Caco-2 (cell line): ENCODE data around the gene BCAT1. TPM values are rescaled to one million over a fixed set of nuclear protein-coding genes. Genes with fewer than 3 reads are reported as not detected.

Source experiments
- BruUV-seq: library from RNA; stranded (reverse); fragments of 400-500 nt; replicated peaks from 2 replicates; lab custom pipeline; 2021; lab: Mats Ljungman, UMichigan
- CTCF ChIA-PET: fragments of 300-600 bp; sonication (Branson Sonifier 250); formaldehyde crosslinking; loops from one replicate; lab custom pipeline; 2022; ENCODE audit warnings: antibody characterized with exemption; lab: Charles Lee
- POLR2A ChIA-PET: fragments of 300-600 bp; sonication (Branson Sonifier 250); formaldehyde crosslinking; loops from one replicate; lab custom pipeline; 2022; ENCODE audit warnings: antibody characterized with exemption; lab: Charles Lee
- DNase-seq, 2 experiments: peaks; one replicate each; pipeline versions ENCODE4 v3.0.0 to v3.0.0-alpha.2; 2020 to 2022
- H3K27me3 ChIP-seq: replicated peaks from 2 replicates; pipeline ENCODE4 v1.6.0; 2011; ENCODE audit warnings: low read length; ENCODE audit not compliant: control insufficient read depth, insufficient read depth
- H3K36me3 ChIP-seq: 2 replicates; pipeline ENCODE4 v1.5.1; 2011; ENCODE audit warnings: low read length; ENCODE audit not compliant: control insufficient read depth, insufficient read depth
- H3K4me1 ChIP-seq: fragments of 250-450 bp; sonication (Bioruptor Pico); 2 replicates; pipeline ENCODE4 v1.5.1; 2020; ENCODE audit warnings: mild to moderate bottlenecking
- H3K4me3 ChIP-seq: 2 replicates; pipeline ENCODE4 v1.5.1; 2011; ENCODE audit warnings: low read depth, mild to moderate bottlenecking, control low read depth, low read length
- H3K9me3 ChIP-seq: fragments of 250-450 bp; sonication (Bioruptor Pico); 2 replicates; pipeline ENCODE4 v1.5.1; 2020; ENCODE audit warnings: mild to moderate bottlenecking, moderate library complexity
- H3K27ac Mint-ChIP-seq: one replicate; pipeline ENCODE4 v1.8.0; 2022; ENCODE audit warnings: mixed read lengths; ENCODE audit not compliant: unreplicated experiment
- H3K27me3 Mint-ChIP-seq: one replicate; pipeline ENCODE4 v1.8.0; 2022; ENCODE audit warnings: mixed read lengths; ENCODE audit not compliant: insufficient read depth, unreplicated experiment
- H3K36me3 Mint-ChIP-seq: one replicate; pipeline ENCODE4 v1.8.0; 2022; ENCODE audit warnings: mild to moderate bottlenecking, mixed read lengths; ENCODE audit not compliant: insufficient read depth, unreplicated experiment
- H3K4me1 Mint-ChIP-seq: one replicate; pipeline ENCODE4 v1.8.0; 2022; ENCODE audit warnings: low read depth, mixed read lengths; ENCODE audit not compliant: unreplicated experiment
- H3K4me3 Mint-ChIP-seq: one replicate; pipeline ENCODE4 v1.8.0; 2022; ENCODE audit warnings: mild to moderate bottlenecking, moderate library complexity, mixed read lengths; ENCODE audit not compliant: unreplicated experiment
- H3K9me3 Mint-ChIP-seq: one replicate; pipeline ENCODE4 v1.8.0; 2022; ENCODE audit warnings: mixed read lengths; ENCODE audit not compliant: unreplicated experiment
- CTCF ChIP-seq, 2 experiments: fragments of 200-600 bp in 1 of 2; IDR thresholded peaks; 1 replicate in 1 of 2; 2 replicates in 1 of 2; pipeline versions ENCODE4 v1.5.1 to v1.8.0; 2011 to 2022; ENCODE audit warnings: antibody characterized with exemption in 1 of 2, control low read depth in 1 of 2, inconsistent platforms in 1 of 2, low read depth in 1 of 2, low read length in 1 of 2, mild to moderate bottlenecking in 1 of 2, moderate library complexity in 1 of 2; ENCODE audit not compliant: insufficient read depth in 1 of 2, severe bottlenecking in 1 of 2, unreplicated experiment in 1 of 2
- intact Hi-C: fragments of 100-400 bp; cut with micrococcal nuclease; formaldehyde crosslinking; loops from one replicate; pipeline ENCODE4 v1.10.0; 2022; ENCODE audit not compliant: unreplicated experiment
- total RNA-seq: library from RNA; stranded (reverse); gene quantifications from 2 replicates; pipeline ENCODE4 v1.2.3, GENCODE V29; 2022

The BCAT1 gene
- total RNA-seq, 1 experiment from 2014 or later = 432 TPM

- H3K9me3 ChIP-seq = no peaks in the 10 kb centered on the region
- H3K27ac Mint-ChIP-seq = no peak overlapping the region
- ChIA-PET CTCF (no interaction called here), POLR2A (no interaction called here)
- intact Hi-C loops = no loop called here
- H3K27me3 ChIP-seq = no peaks in the 10 kb centered on the region
- no peak for TF ChIP-seq CTCF (IDR thresholded peaks at IDR 0.05; ENCODE audit: insufficient read depth in 1 of 2, low read depth in 1 of 2, low read length in 1 of 2, severe bottlenecking in 1 of 2, unreplicated experiment in 1 of 2)
- H3K36me3 Mint-ChIP-seq = peaks cover 73% of the 10 kb centered on the region
- BruUV-seq = no TSS peak
- H3K9me3 Mint-ChIP-seq = peaks cover 9% of the 10 kb centered on the region
- H3K4me3 ChIP-seq = no peak overlapping the region
- H3K4me1 Mint-ChIP-seq = peaks cover 7% of the 10 kb centered on the region
- H3K4me3 Mint-ChIP-seq = no peak overlapping the region
- DNase-seq = no peak
- H3K36me3 ChIP-seq = no peaks in the 10 kb centered on the region
- H3K4me1 ChIP-seq = 0 out of 2 replicates have a peak, but pooled peaks cover 5% of the 10 kb centered on the region
- no peaks in the 10 kb centered on the region for H3K27me3 Mint-ChIP-seq
Observed at GRCh38 chr12:24880732-24881131, 68.2 kb downstream of the BCAT1 start.

- BruUV-seq = no TSS peak
- Histone ChIP-seq H3K9me3 (no peaks in the 10 kb centered on the region), H3K36me3 (no peaks in the 10 kb centered on the region), H3K4me3 (no peak overlapping the region), H3K27me3 (no peaks in the 10 kb centered on the region), H3K4me1 (0 out of 2 replicates have a peak, but pooled peaks cover 5% of the 10 kb centered on the region)
- Mint-ChIP-seq H3K27ac (peak overlapping the region; percentile 4), H3K36me3 (peaks cover 74% of the 10 kb centered on the region), H3K9me3 (peaks cover 9% of the 10 kb centered on the region), H3K4me1 (peaks cover 7% of the 10 kb centered on the region), H3K27me3 (no peaks in the 10 kb centered on the region), H3K4me3 (no peak overlapping the region)
- no peak for DNase-seq
- ChIA-PET CTCF (no interaction called here), POLR2A (no interaction called here)
- no peak for TF ChIP-seq CTCF (IDR thresholded peaks at IDR 0.05; ENCODE audit: insufficient read depth in 1 of 2, low read depth in 1 of 2, low read length in 1 of 2, severe bottlenecking in 1 of 2, unreplicated experiment in 1 of 2)
- intact Hi-C loops = no loop called here
Observed at GRCh38 chr12:24879644-24880043, 69.3 kb downstream of the BCAT1 start.

- H3K36me3 Mint-ChIP-seq = peaks cover 76% of the 10 kb centered on the region
- CTCF ChIA-PET = no interaction called here
Observed at GRCh38 chr12:24875014-24875413, 73.9 kb downstream of the BCAT1 start.

More at GRCh38 chr12:24875014-24875413, 73.9 kb downstream of the BCAT1 start:
- intact Hi-C loops = no loop called here
- H3K9me3 ChIP-seq = no peaks in the 10 kb centered on the region
- peaks cover 6% of the 10 kb centered on the region for H3K4me1 Mint-ChIP-seq
- H3K27me3 ChIP-seq = no peaks in the 10 kb centered on the region
- no peaks in the 10 kb centered on the region for H3K36me3 ChIP-seq
- H3K4me3 Mint-ChIP-seq = no peak overlapping the region
- no TSS peak for BruUV-seq
- POLR2A ChIA-PET = interaction anchor here (0.6 kb wide), 1 partner anchor 1959 kb away, joined by 3 read pairs; no protein-coding TSS in a partner anchor
- H3K4me3 ChIP-seq = no peak overlapping the region
- 0 out of 2 replicates have a peak, but pooled peaks cover 5% of the 10 kb centered on the region for H3K4me1 ChIP-seq
- no peak for DNase-seq
- no peak overlapping the region for H3K27ac Mint-ChIP-seq
- no peaks in the 10 kb centered on the region for H3K27me3 Mint-ChIP-seq
- TF ChIP-seq CTCF (IDR thresholded peaks at IDR 0.05; ENCODE audit: insufficient read depth in 1 of 2, low read depth in 1 of 2, low read length in 1 of 2, severe bottlenecking in 1 of 2, unreplicated experiment in 1 of 2) = no peak
- H3K9me3 Mint-ChIP-seq = peaks cover 17% of the 10 kb centered on the region
